Tibial nerve (tissue), 4 donors: Measurements from ENCODE around the gene ATP2A2.

Source experiments
- CTCF ChIP-seq, 5 experiments: fragments of 200-600 bp in 3 of 5; fragments of 450-650 bp in 2 of 5; sonication (generic) in 3 of 5; IDR thresholded peaks; one replicate each; pipeline ENCODE4 v1.5.1; 2016 to 2019; ENCODE audit warnings: antibody characterized with exemption in 5 of 5, mild to moderate bottlenecking in 3 of 5, moderate library complexity in 2 of 5
- EP300 ChIP-seq, 2 donors: sonication (generic); formaldehyde crosslinking; IDR thresholded peaks; one replicate each; pipeline ENCODE4 v1.6.1; 2017; ENCODE audit warnings: antibody characterized with exemption in 2 of 2, mild to moderate bottlenecking in 1 of 2
- POLR2A ChIP-seq, 2 donors: fragments of 450-650 bp; IDR thresholded peaks; one replicate each; pipeline ENCODE4 v1.6.1; 2017; ENCODE audit warnings: antibody characterized with exemption in 2 of 2, mild to moderate bottlenecking in 2 of 2, moderate library complexity in 2 of 2

GRCh38 chr12:110246636-110247339 is 34.3 kb upstream of the ATP2A2 start:
- TF ChIP-seq CTCF (IDR thresholded peaks at IDR 0.05) (no peak), POLR2A (IDR thresholded peaks at IDR 0.05) (no peak), EP300 (IDR thresholded peaks at IDR 0.05) (no peak)
